Measurements from ENCODE around the gene CAPN10.

GRCh38 chr2:240584486-240585031 lies 2.0 kb upstream of the CAPN10 start:
- TF ChIP-seq CTCF (IDR thresholded peaks at IDR 0.05 in 4 of 5, conservative IDR thresholded peaks at IDR 0.05 in 1 of 5): no peak
- peak in 1 of 2 donors; percentile 31 for TF ChIP-seq POLR2A (IDR thresholded peaks at IDR 0.05)
